NCI-H748 treated with DMSO at 0.1 percent for 48 hours (cell line): ENCODE data around the gene RBKS.
"Not testable (repeated sequence)": the region's sequence is repeated elsewhere in the genome, so short reads cannot be mapped to it uniquely, and the experiment has no call there.

ENCODE experiments used
- DNase-seq: peaks from one replicate; lab custom pipeline; 2025; lab: John Stamatoyannopoulos, UW

Gene RBKS

GRCh38 chr2:27762951-27763906, 127.0 kb downstream of the RBKS start:
- no peak for DNase-seq

- no peak for DNase-seq
Observed at GRCh38 chr2:27756544-27757498, 133.4 kb downstream of the RBKS start.

- DNase-seq: no peak
Observed at GRCh38 chr2:27756091-27756490, 134.1 kb downstream of the RBKS start.

GRCh38 chr2:27754831-27755230, 135.4 kb downstream of the RBKS start:
- DNase-seq: no peak

- peak; percentile 41 for DNase-seq
Observed at GRCh38 chr2:27754138-27754588, 136.0 kb downstream of the RBKS start.

GRCh38 chr2:27752551-27753237, 137.5 kb downstream of the RBKS start:
- peak; percentile 62 for DNase-seq

- no peak for DNase-seq
Observed at GRCh38 chr2:27751377-27751776, 138.8 kb downstream of the RBKS start.

- not testable (repeated sequence) for DNase-seq
Observed at GRCh38 chr2:27748803-27749554, 141.2 kb downstream of the RBKS start.

GRCh38 chr2:27747827-27748352, 142.3 kb downstream of the RBKS start:
- no peak for DNase-seq

- DNase-seq: no peak
Observed at GRCh38 chr2:27746325-27746724, 143.9 kb downstream of the RBKS start.

GRCh38 chr2:27745494-27745893, 144.7 kb downstream of the RBKS start:
- DNase-seq: not testable (repeated sequence)

- DNase-seq: no peak
Observed at GRCh38 chr2:27742571-27742970, 147.6 kb downstream of the RBKS start.

GRCh38 chr2:27741673-27742072, 148.5 kb downstream of the RBKS start:
- no peak for DNase-seq

GRCh38 chr2:27739058-27739373, 151.2 kb downstream of the RBKS start:
- DNase-seq: no peak

GRCh38 chr2:27738349-27739057, 151.7 kb downstream of the RBKS start:
- DNase-seq: no peak

GRCh38 chr2:27737676-27738348, 152.4 kb downstream of the RBKS start:
- no peak for DNase-seq

- DNase-seq: no peak
Observed at GRCh38 chr2:27736890-27737204, 153.3 kb downstream of the RBKS start.

GRCh38 chr2:27736031-27736889, 153.9 kb downstream of the RBKS start:
- no peak for DNase-seq
